Lung (tissue), 12 donors: ENCODE results near the gene C5. TPM values are rescaled to one million over a fixed set of nuclear protein-coding genes. Genes with fewer than 3 reads are reported as not detected.

Source experiments
- ATAC-seq: fragments of 200-7000 bp; cut with Tn5 transposase; one replicate; pipeline ENCODE4 v1.9.1; 2020; ENCODE audit warnings: moderate number of reproducible peaks; ENCODE audit not compliant: insufficient read depth, low FRiP score
- DNase-seq, 3 donors: peaks; one replicate each; pipeline ENCODE4 v3.0.0-alpha.2; 2013 to 2017
- H3K27ac ChIP-seq, 2 donors: one replicate each; pipeline ENCODE4 v1.5.1; 2013; ENCODE audit warnings: mild to moderate bottlenecking in 2 of 2, moderate library complexity in 2 of 2, control low read depth in 1 of 2, inconsistent platforms in 1 of 2, low read depth in 1 of 2, low read length in 1 of 2
- H3K27me3 ChIP-seq, 3 donors: one replicate each; pipeline ENCODE4 v1.5.1; 2013; ENCODE audit warnings: low read length in 2 of 3; ENCODE audit not compliant: control insufficient read depth in 3 of 3, insufficient read depth in 3 of 3
- H3K36me3 ChIP-seq, 4 donors: one replicate each; pipeline ENCODE4 v1.5.1; 2013; ENCODE audit warnings: low read length in 4 of 4, mild to moderate bottlenecking in 1 of 4, moderate library complexity in 1 of 4; ENCODE audit not compliant: control insufficient read depth in 4 of 4, insufficient read depth in 4 of 4
- H3K4me1 ChIP-seq, 5 donors: one replicate each; pipeline ENCODE4 v1.5.1; 2013; ENCODE audit warnings: low read length in 5 of 5, mild to moderate bottlenecking in 2 of 5, moderate library complexity in 1 of 5; ENCODE audit not compliant: control insufficient read depth in 5 of 5, insufficient read depth in 5 of 5
- H3K4me3 ChIP-seq: one replicate; pipeline ENCODE4 v1.5.1; 2013; ENCODE audit warnings: mild to moderate bottlenecking, control low read depth, moderate library complexity
- H3K9ac ChIP-seq, 2 donors: one replicate each; pipeline ENCODE4 v1.5.1; 2013; ENCODE audit warnings: low read length in 2 of 2, control low read depth in 1 of 2; ENCODE audit not compliant: insufficient read depth in 1 of 2
- H3K9me3 ChIP-seq, 4 donors: one replicate each; pipeline ENCODE4 v1.5.1; 2013; ENCODE audit warnings: low read length in 3 of 4, mild to moderate bottlenecking in 1 of 4, moderate library complexity in 1 of 4; ENCODE audit not compliant: control insufficient read depth in 4 of 4, insufficient read depth in 3 of 4
- WGBS, 2 donors: extraction: QIAGEN DNeasy Blood & Tissue Kit; methylation state at CpG; one replicate each; pipeline ENCODE4 v1.1.7; 2013; 5-methylcytosine and 5-hydroxymethylcytosine counted together
- polyA plus RNA-seq, 2 donors: library from polyadenylated mRNA; stranded (reverse); fragments of 200-250 nt; gene quantifications; one replicate each; pipeline ENCODE4 v1.2.1, GENCODE V29; 2013
- total RNA-seq, 2 donors: library from RNA; depleted of rRNA in 1 of 2; stranded (reverse); fragments of >200 nt in 1 of 2; gene quantifications; one replicate each; pipeline ENCODE4 v1.2.1, GENCODE V29; 2014 to 2021
- TF ChIP-seq, protein P1 (sequence below): IDR thresholded peaks from 2 replicates; pipeline ENCODE4 v1.5.1; 2012; ENCODE audit warnings: mild to moderate bottlenecking; ENCODE audit errors: control extremely low read depth, extremely low read depth
- donor health status: control.
- donor health status: control.
- donor health status: Bipolar disorder and iron deficiency.
- donor health status: healthy.
- donor health status: DM: yes; HTN: yes; CAD: no.

C5 gene
- total and polyA plus RNA-seq, 4 donors: 9.5 to 53.2 (median 13.1) TPM

DNA sequence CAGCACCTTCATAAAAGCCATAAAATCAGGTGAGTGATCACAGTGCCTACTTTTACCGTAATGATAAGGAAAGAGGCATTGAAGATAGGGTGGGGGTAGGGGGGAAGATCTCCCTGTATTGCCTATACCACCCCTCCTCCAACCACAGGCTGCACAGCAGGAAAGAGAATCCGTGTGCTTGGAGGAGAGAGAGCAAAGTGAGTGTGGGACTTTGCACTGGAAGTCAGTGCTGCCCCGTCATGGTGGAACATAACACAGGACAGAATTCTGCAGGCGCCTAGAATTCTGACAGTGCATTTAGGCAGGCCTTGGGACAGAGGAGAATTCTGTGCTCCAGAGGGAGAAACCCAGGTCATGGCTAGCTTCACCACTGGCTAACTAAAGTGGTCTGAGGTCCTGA is 3.5 kb upstream of the C5 start:
- Histone ChIP-seq H3K36me3 (peaks cover 0 to 4% (median 0%) of the 10 kb centered on the region in 4 donors), H3K9me3 (peaks cover 0 to 2% (median 0%) of the 10 kb centered on the region in 4 donors), H3K4me3 (no peak overlapping the region), H3K4me1 (no peaks in the 10 kb centered on the region), H3K27me3 (no peaks in the 10 kb centered on the region), H3K9ac (no peak overlapping the region), H3K27ac (no peak overlapping the region)
- DNase-seq: no peak
- TF ChIP-seq, protein P1, sequence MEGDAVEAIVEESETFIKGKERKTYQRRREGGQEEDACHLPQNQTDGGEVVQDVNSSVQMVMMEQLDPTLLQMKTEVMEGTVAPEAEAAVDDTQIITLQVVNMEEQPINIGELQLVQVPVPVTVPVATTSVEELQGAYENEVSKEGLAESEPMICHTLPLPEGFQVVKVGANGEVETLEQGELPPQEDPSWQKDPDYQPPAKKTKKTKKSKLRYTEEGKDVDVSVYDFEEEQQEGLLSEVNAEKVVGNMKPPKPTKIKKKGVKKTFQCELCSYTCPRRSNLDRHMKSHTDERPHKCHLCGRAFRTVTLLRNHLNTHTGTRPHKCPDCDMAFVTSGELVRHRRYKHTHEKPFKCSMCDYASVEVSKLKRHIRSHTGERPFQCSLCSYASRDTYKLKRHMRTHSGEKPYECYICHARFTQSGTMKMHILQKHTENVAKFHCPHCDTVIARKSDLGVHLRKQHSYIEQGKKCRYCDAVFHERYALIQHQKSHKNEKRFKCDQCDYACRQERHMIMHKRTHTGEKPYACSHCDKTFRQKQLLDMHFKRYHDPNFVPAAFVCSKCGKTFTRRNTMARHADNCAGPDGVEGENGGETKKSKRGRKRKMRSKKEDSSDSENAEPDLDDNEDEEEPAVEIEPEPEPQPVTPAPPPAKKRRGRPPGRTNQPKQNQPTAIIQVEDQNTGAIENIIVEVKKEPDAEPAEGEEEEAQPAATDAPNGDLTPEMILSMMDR: no peak
- no peak for ATAC-seq
- 66 to 81% methylated on average over 4 of the region's 4 CpGs for WGBS, 2 donors

DNA sequence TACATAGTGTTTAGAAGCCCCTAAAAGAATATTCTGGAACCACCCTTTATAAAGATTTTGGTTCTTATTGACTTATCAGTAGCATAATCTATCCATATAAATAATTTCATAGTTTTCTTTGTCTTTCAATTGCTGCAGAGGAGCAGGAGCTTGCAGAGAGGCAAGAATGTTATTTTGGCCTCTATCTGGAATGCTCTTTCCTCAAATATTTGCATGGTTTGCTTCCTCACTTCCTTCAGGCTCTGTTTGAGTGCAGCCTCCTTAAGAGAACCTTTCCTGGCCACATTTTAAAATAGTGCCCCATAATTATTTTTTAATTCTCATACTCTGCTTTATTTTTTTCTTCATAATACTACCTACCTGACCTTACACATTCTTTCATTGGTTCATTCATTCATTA is 1.5 kb downstream of the C5 start:
- no peak overlapping the region for H3K27ac ChIP-seq
- no peak overlapping the region for H3K9ac ChIP-seq
- no peaks in the 10 kb centered on the region for H3K36me3 ChIP-seq
- DNase-seq (peak in 1 of 3 donors; percentile 22), ATAC-seq (no peak)
- no peak overlapping the region for H3K4me3 ChIP-seq
- TF ChIP-seq, protein P1: no peak
- H3K4me1 ChIP-seq: no peaks in the 10 kb centered on the region
- H3K9me3 ChIP-seq: no peaks in the 10 kb centered on the region
- H3K27me3 ChIP-seq: no peaks in the 10 kb centered on the region

DNA sequence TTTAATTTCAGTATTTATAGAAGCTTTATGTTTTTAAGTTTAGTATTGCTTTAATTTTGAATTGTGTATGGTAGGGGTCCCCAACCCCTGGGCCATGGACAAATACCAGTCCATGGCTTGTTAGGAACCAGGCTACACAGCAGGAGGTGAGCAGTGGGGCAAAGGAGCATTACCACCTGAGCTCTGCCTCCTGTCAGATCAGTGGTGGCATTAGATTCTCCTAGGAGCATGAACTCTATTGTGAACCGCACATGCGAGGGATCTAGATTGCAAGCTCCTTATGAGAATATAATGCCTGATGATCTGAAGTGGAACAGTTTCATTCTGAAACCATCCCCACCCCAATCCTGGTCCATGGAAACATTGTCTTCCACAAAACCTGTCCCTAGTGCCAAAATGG is 1.9 kb downstream of the C5 start:
- no peaks in the 10 kb centered on the region for H3K36me3 ChIP-seq
- WGBS, 2 donors: 74 to 85% methylated on average over 2 of the region's 2 CpGs
- H3K27ac ChIP-seq: no peak overlapping the region
- H3K9ac ChIP-seq: no peak overlapping the region
- TF ChIP-seq, protein P1: no peak
- no peaks in the 10 kb centered on the region for H3K4me1 ChIP-seq
- H3K9me3 ChIP-seq: no peaks in the 10 kb centered on the region
- no peak overlapping the region for H3K4me3 ChIP-seq
- ATAC-seq (no peak), DNase-seq (no peak)
- no peaks in the 10 kb centered on the region for H3K27me3 ChIP-seq

DNA sequence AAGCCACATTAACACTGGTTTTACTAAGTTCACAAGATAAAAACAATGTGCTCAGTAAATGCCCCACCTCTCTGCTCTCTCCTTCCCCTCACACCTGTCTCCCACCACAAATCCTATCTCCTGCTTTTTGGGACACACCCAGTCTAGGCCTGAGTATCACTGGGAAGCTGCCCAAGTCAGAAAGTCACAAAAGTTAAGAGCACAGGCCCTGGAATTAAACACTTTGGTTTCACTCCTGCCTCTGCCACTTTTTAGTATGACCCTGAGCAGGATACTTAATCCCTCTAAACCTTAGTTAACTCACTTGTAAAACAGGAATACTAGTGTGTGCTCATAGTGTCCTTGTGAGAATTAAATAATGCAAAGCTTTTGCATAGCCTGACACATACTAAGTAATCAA is 11.3 kb downstream of the C5 start:
- Histone ChIP-seq H3K9ac (no peak overlapping the region), H3K27me3 (no peaks in the 10 kb centered on the region), H3K27ac (no peak overlapping the region), H3K36me3 (peaks cover 0 to 4% (median 0%) of the 10 kb centered on the region in 4 donors), H3K4me1 (no peaks in the 10 kb centered on the region), H3K4me3 (no peak overlapping the region), H3K9me3 (no peaks in the 10 kb centered on the region)
- TF ChIP-seq, protein P1: no peak
- ATAC-seq (no peak), DNase-seq (no peak)
